RWPE1 (cell line): Measurements from ENCODE around the gene METTL21A.

Experiments
- CTCF ChIA-PET: fragments of 350-600 bp; sonication (Branson Sonifier 250); formaldehyde crosslinking; extraction: SDS; loops from one replicate; lab custom pipeline; 2021; lab: Yijun Ruan, JAX
- POLR2A ChIA-PET: fragments of 400-600 bp; formaldehyde crosslinking; extraction: SDS; loops from one replicate; lab custom pipeline; 2020; ENCODE audit warnings: antibody characterized with exemption; ENCODE audit not compliant: low non-redundant PET; lab: Yijun Ruan, JAX
- DNase-seq: peaks from one replicate; pipeline ENCODE4 v3.0.0; 2012; ENCODE audit warnings: low spot score
- H3K27ac ChIP-seq: fragments of 450-650 bp; 2 replicates; pipeline ENCODE4 v1.5.1; 2017
- CTCF ChIP-seq: fragments of 450-650 bp; conservative IDR thresholded peaks from 2 replicates; pipeline ENCODE4 v1.5.1; 2017; ENCODE audit warnings: low read depth, mild to moderate bottlenecking

METTL21A gene

GRCh38 chr2:207601774-207602173 is 23.4 kb downstream of the METTL21A start:
- TF ChIP-seq CTCF, result no peak
- ChIA-PET POLR2A (no interaction called here), CTCF (interaction anchor here (0.6 kb wide), 1 partner anchor 1514 kb away, joined by 5 read pairs; no protein-coding TSS in a partner anchor)
- H3K27ac ChIP-seq, result no peak overlapping the region
- DNase-seq, result no peak

- no peak overlapping the region for H3K27ac ChIP-seq
- DNase-seq, result no peak
- TF ChIP-seq CTCF, result no peak
- POLR2A ChIA-PET, result no interaction called here
- CTCF ChIA-PET, result interaction anchor here (0.5 to 0.7 kb wide), 2 partner anchors 183 to 725 kb away, joined by 3 read pairs; no protein-coding TSS in a partner anchor
Measured at GRCh38 chr2:207600231-207600630, 25.0 kb downstream of the METTL21A start.

GRCh38 chr2:207599636-207600035 is 25.6 kb downstream of the METTL21A start:
- no peak overlapping the region for H3K27ac ChIP-seq
- no peak for DNase-seq
- ChIA-PET CTCF (interaction anchor here (0.7 kb wide), 1 partner anchor 184 kb away, joined by 3 read pairs; no protein-coding TSS in a partner anchor), POLR2A (no interaction called here)
- no peak for TF ChIP-seq CTCF

GRCh38 chr2:207594731-207595130 is 30.5 kb downstream of the METTL21A start:
- CTCF ChIA-PET, result no interaction called here

GRCh38 chr2:207594264-207594663 is 30.9 kb downstream of the METTL21A start:
- TF ChIP-seq CTCF, result no peak
- CTCF ChIA-PET, result no interaction called here

More at GRCh38 chr2:207594731-207595130, 30.5 kb downstream of the METTL21A start:
- no peak for DNase-seq
- TF ChIP-seq CTCF, result no peak
- H3K27ac ChIP-seq, result no peak overlapping the region
- POLR2A ChIA-PET, result no interaction called here

GRCh38 chr2:207593277-207593676 is 31.9 kb downstream of the METTL21A start:
- TF ChIP-seq CTCF, result no peak
- no peak for DNase-seq
- CTCF ChIA-PET, result no interaction called here
- POLR2A ChIA-PET, result no interaction called here
- H3K27ac ChIP-seq, result no peak overlapping the region

More at GRCh38 chr2:207594264-207594663, 30.9 kb downstream of the METTL21A start:
- DNase-seq, result no peak
- POLR2A ChIA-PET, result no interaction called here
- no peak overlapping the region for H3K27ac ChIP-seq
